GM21423 (cell line): ENCODE measurements around the gene MVK.

Experiments used
- ATAC-seq: cut with Tn5 transposase; IDR thresholded peaks from one replicate; pipeline ENCODE4 v1.9.1; 2021; ENCODE audit warnings: mild to moderate bottlenecking, moderate library complexity; ENCODE audit not compliant: unreplicated experiment

The MVK gene

DNA sequence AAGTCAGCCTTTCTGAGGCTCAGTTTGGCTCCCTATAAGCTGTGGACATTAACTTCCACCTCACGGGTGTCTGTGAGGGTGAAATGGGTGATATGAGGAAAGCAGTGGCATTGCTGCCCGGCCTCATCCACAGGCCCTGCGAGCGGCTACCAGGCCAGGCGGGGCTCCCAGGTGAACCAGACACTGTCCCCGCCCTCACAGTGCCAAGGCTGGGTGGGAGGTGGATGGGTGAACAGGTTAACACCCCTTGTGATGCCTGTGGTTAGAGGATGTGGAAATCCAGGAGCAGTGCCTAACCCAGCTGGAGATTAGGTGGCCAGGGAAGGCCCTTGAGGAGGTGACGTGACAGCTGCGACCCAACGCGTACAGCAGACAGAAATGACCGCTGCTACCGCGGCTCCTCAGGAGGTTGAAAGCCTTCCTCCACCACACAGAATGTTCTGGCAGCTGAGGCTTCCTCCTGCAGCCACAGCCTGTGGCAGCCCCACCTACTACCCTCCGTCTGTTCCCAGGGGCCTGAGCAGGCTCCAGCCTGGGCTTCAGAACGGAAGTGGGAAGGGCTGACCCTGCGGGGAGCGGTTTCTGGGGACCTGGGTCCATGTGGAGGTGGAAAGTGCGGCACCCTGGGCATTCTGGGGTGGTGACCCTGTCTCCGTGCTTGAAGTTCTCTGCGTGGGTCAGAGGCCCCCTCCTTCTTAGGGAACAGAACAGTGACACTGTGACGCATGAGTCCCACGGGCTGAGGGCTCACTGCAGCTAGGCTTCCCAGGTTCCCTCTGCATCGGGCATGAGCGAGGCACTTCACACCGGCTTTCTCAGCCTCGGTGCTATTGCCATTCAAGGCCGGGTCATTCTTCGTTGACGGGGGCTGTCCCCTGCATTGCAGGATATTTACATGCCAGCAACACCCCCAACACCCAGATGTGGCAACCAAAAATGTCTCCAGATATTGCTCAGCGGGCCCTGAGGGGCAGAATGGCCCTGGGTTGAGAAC is 10.0 kb upstream of the MVK start:
- no peak for ATAC-seq

GRCh38 chr12:109566424-109566823 is 7.2 kb upstream of the MVK start:
- no peak for ATAC-seq

- ATAC-seq = no peak
These were observed 6.3 kb upstream of the MVK start for GRCh38 chr12:109567296-109567695.

GRCh38 chr12:109567967-109568366 is 5.6 kb upstream of the MVK start:
- ATAC-seq = no peak

DNA sequence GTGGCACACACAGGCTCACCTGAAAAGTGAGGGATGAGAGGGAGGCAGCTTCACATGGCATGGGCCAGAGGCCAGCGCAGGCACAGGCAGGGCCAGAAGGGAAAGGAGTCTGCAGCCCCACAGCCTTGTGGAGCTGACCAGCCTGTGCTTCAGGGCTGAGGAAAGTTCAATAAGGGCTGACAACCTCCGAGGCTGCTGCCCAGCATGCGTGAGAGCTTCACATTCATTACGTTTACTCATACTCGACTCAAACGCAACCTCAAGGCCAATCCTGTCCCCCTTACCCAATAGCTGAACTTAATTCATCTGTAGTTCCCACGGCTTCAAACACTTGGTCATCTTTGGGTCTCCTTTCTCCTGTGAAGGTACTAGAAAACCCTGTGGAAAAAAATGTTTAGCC is 5.1 kb upstream of the MVK start:
- ATAC-seq = no peak

DNA sequence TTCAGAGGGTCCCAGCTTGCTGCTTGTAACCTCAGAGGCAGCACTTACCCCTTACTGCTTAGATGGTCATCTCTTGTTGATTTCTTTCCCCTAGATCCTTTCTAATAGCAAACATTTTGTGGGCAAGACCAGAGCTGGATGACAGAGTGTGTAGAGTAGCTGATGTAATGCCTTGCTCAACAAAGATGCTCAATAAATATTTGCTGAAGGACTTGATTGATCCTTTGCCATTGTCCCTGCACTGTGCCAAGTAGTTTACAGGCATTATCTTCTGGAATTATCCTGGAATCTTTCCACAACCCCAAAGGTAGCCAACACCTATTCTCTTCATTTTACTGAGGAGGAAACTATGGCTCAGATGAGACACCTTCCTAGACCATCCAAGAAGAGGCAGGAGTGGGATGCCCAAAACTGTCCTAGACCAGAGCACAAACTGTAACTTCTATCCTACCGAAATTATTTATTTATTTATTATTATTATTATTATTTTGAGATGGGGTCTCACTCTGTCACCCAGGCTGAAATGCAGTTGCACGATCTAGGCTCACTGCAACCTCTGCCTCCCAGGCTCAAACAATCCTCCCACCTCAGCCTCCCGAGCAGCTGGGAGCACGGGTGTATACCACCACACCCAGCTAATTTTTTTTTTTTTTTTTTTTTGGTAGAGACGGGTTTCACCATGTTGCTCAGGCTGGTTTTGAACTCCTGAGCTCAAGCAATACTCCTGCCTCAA is 1.7 kb upstream of the MVK start:
- no peak for ATAC-seq

DNA sequence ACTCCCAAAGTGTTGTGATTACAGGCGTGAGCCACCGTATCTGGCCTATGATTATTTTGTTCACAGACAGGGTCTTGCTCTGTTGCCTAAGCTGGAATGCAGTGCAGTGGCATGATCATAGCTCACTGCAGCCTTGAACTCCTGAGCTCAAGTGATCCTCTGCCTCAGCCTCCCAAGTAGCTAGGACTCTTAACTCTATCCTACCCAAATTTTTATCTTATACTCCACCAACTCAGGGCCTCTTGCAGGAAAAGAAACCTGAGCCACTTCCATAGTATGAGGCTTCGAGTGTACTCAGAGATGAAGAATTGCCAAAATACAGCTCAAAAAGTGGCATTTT is 1.1 kb upstream of the MVK start:
- no peak for ATAC-seq

DNA sequence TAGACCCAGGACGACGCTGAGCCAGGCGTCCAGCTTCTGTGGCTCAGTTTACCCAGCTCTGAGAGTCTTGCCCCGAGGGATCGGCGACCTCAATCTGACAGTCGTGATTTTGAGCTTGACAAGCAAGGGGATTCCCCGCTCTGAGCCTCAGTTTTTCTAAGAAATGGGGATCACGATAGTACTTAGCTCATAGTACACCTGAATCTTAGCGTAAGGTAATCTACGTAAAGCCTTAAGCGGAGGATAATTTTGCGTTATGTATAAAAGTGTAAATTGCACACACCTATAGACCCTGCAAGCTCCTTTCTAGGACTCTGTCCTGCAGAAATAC is 285 bp downstream of the MVK start:
- ATAC-seq = no peak

GRCh38 chr12:109575683-109576082 is 2.1 kb downstream of the MVK start:
- no peak for ATAC-seq

- ATAC-seq = no peak
These were observed 3.7 kb downstream of the MVK start for GRCh38 chr12:109577311-109577710.

GRCh38 chr12:109578330-109578927 is 4.8 kb downstream of the MVK start:
- no peak for ATAC-seq

GRCh38 chr12:109579639-109580038 is 6.0 kb downstream of the MVK start:
- no peak for ATAC-seq

DNA sequence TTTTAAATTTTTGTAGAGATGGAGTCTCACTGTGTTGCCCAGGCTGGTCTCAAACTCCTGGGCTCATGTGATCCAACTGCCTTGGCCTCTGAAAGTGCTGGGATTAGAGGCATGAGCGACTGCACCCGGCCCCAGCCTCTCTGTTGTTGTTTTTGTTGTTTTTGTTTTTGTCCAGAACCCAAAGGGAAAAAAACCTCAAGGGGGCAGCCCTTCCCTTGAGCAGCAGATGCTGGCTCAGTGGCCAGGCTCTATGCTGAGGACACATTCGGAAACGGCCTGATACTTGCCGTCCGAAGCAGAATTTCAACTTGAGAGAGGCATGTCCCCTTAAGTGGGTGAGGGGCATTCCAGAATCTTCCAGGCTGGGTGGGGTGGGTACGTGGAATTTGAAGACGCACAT is 6.7 kb downstream of the MVK start:
- ATAC-seq = no peak

GRCh38 chr12:109580684-109581333 is 7.2 kb downstream of the MVK start:
- ATAC-seq = no peak

GRCh38 chr12:109581334-109581691 is 7.7 kb downstream of the MVK start:
- ATAC-seq = no peak

DNA sequence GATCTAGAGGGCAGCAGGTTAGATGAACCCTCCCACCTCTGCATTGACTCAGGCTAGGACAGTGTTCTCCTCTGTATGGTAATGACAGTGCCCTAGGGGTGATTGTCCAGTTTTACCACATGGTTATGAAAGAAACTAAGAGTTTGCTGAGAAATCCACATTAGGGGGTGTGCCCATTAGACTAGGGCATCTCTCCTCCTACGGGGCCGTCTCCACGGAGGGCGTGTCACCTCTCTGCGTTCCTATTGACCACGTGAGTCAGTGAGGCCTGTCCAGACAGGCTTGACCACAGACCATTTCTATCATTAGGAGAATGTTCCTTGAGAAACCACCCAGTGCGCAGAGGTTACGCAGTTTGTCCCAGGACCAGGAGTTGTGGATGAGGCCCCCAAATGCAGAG is 8.3 kb downstream of the MVK start:
- no peak for ATAC-seq

GRCh38 chr12:109582636-109583035 is 9.0 kb downstream of the MVK start:
- ATAC-seq = no peak

DNA sequence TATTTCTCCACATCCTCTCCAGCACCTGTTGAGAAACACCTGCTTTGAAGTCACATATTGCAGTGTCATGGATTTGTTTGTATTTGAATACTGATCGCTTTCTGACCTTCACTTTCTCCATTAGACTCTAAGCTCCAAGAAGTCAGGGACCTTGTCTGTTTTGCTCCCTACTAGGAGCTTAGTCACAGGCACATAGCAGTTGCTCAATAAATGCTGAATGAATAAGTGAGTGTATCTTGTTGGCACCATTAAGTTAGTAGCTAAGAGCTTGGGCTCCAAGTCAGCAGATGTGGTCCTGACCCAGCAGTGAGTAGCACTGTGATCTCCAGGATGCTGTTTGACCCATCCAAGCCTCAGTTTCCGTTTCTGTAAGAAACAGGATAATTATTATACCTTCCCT is 10.1 kb downstream of the MVK start:
- no peak for ATAC-seq

- ATAC-seq = no peak
These were observed 13.0 kb downstream of the MVK start for GRCh38 chr12:109586385-109587296.

GRCh38 chr12:109587921-109588320 is 14.3 kb downstream of the MVK start:
- no peak for ATAC-seq
